Testis (tissue), 3 donors: ENCODE results near the gene IMMP2L. TPM values are rescaled to one million over a fixed set of nuclear protein-coding genes. Genes with fewer than 3 reads are reported as not detected.

ENCODE experiments used
- DNase-seq: peaks from one replicate; pipeline ENCODE4 v3.0.0-alpha.2; 2019
- H3K27ac ChIP-seq, 2 donors: fragments of 200-600 bp; sonication (generic); one replicate each; pipeline ENCODE4 v1.5.1; 2019
- H3K27me3 ChIP-seq: fragments of 200-600 bp; sonication (generic); one replicate; pipeline ENCODE4 v1.5.1; 2019
- H3K36me3 ChIP-seq: fragments of 200-600 bp; sonication (generic); one replicate; pipeline ENCODE4 v1.5.1; 2017; ENCODE audit warnings: low read depth; ENCODE audit errors: missing control alignments
- H3K4me1 ChIP-seq: fragments of 200-600 bp; sonication (generic); one replicate; pipeline ENCODE4 v1.5.1; 2019
- H3K4me3 ChIP-seq, 2 donors: fragments of 200-600 bp; sonication (generic); one replicate each; pipeline ENCODE4 v1.5.1; 2017 to 2019
- H3K9me3 ChIP-seq: fragments of 200-600 bp; sonication (generic); one replicate; pipeline ENCODE4 v1.5.1; 2017
- CTCF ChIP-seq, 3 experiments: fragments of 450-650 bp in 2 of 3; fragments of 200-600 bp in 1 of 3; sonication (generic) in 1 of 3; IDR thresholded peaks; one replicate each; pipeline ENCODE4 v1.5.1; 2016 to 2019; ENCODE audit warnings: antibody characterized with exemption in 3 of 3, mild to moderate bottlenecking in 2 of 3, moderate library complexity in 1 of 3
- POLR2A ChIP-seq: fragments of 450-650 bp; IDR thresholded peaks from one replicate; pipeline ENCODE4 v1.6.1; 2017; ENCODE audit warnings: antibody characterized with exemption, mild to moderate bottlenecking, moderate library complexity
- WGBS, 2 donors: methylation state at CpG; one replicate each; pipeline ENCODE4 v1.1.5; 2018; 5-methylcytosine and 5-hydroxymethylcytosine counted together
- intact Hi-C: fragments of 100-400 bp; cut with DNase I; formaldehyde crosslinking; loops from one replicate; pipeline ENCODE4 v1.15.1; 2023; ENCODE audit warnings: low total_unique reads
- polyA plus RNA-seq: library from polyadenylated mRNA; stranded (reverse); fragments of 350-450 nt; fragmentation: Illumina TruSeq; extraction: RNeasy Lipid Tissue Mini Kit (QIAGEN cat#74804); gene quantifications from one replicate; pipeline ENCODE4 v1.2.3, GENCODE V29; 2014; ENCODE audit warnings: low read depth, low replicate concordance; ENCODE audit not compliant: insufficient read depth
- total RNA-seq, 2 donors: library from RNA; depleted of rRNA; stranded (reverse); fragments of >200 nt; gene quantifications; one replicate each; pipeline ENCODE4 v1.2.3, GENCODE V29; 2016

The IMMP2L gene
- total and polyA plus RNA-seq, 3 donors from 2014 or later = 10.7 to 12.4 (median 11.2) TPM

- DNase-seq = no peak
Observed at GRCh38 chr7:111086532-111086931, 475.8 kb downstream of the IMMP2L start.

GRCh38 chr7:111085356-111085755 lies 476.9 kb downstream of the IMMP2L start:
- Histone ChIP-seq H3K4me3 (no peak overlapping the region), H3K27me3 (no peaks in the 10 kb centered on the region), H3K36me3 (no peaks in the 10 kb centered on the region), H3K27ac (no peak overlapping the region), H3K4me1 (no peaks in the 10 kb centered on the region), H3K9me3 (no peaks in the 10 kb centered on the region)
- no peak for TF ChIP-seq POLR2A
- DNase-seq = no peak
- intact Hi-C loops = no loop called here
- 92 to 96% methylated on average over 3 of the region's 3 CpGs for WGBS, 2 donors

More at GRCh38 chr7:111086532-111086931, 475.8 kb downstream of the IMMP2L start:
- no peaks in the 10 kb centered on the region for H3K36me3 ChIP-seq
- no peak overlapping the region for H3K4me3 ChIP-seq
- H3K27me3 ChIP-seq = no peaks in the 10 kb centered on the region
- no peaks in the 10 kb centered on the region for H3K4me1 ChIP-seq
- intact Hi-C loops = no loop called here
- TF ChIP-seq CTCF (IDR thresholded peaks at IDR 0.05) = no peak
- no peak overlapping the region for H3K27ac ChIP-seq
- H3K9me3 ChIP-seq = no peaks in the 10 kb centered on the region
- WGBS, 2 donors = 89 to 94% methylated on average over 2 of the region's 2 CpGs

GRCh38 chr7:111083413-111083812 lies 478.9 kb downstream of the IMMP2L start:
- no peak overlapping the region for H3K4me3 ChIP-seq
- TF ChIP-seq CTCF (IDR thresholded peaks at IDR 0.05) (no peak), POLR2A (no peak)
- H3K36me3 ChIP-seq = no peaks in the 10 kb centered on the region
- 79 to 87% methylated on average over 5 of the region's 5 CpGs for WGBS, 2 donors
- H3K27me3 ChIP-seq = no peaks in the 10 kb centered on the region
- H3K4me1 ChIP-seq = no peaks in the 10 kb centered on the region
- intact Hi-C loops = no loop called here
- H3K27ac ChIP-seq = no peak overlapping the region
- no peak for DNase-seq
- no peaks in the 10 kb centered on the region for H3K9me3 ChIP-seq

GRCh38 chr7:111082351-111082750 lies 479.9 kb downstream of the IMMP2L start:
- no peak for DNase-seq
- TF ChIP-seq CTCF (IDR thresholded peaks at IDR 0.05) = no peak
- no peak for TF ChIP-seq POLR2A
- Histone ChIP-seq H3K36me3 (no peaks in the 10 kb centered on the region), H3K4me3 (no peak overlapping the region), H3K27me3 (no peaks in the 10 kb centered on the region), H3K9me3 (no peaks in the 10 kb centered on the region), H3K27ac (no peak overlapping the region), H3K4me1 (no peaks in the 10 kb centered on the region)
- intact Hi-C loops = no loop called here
- 53 to 57% methylated on average over 4 of the region's 4 CpGs for WGBS, 2 donors

GRCh38 chr7:111081546-111082267 lies 480.6 kb downstream of the IMMP2L start:
- H3K36me3 ChIP-seq = no peaks in the 10 kb centered on the region
- H3K27ac ChIP-seq = no peak overlapping the region
- TF ChIP-seq CTCF (IDR thresholded peaks at IDR 0.05) (no peak), POLR2A (no peak)
- no peaks in the 10 kb centered on the region for H3K4me1 ChIP-seq
- H3K27me3 ChIP-seq = no peaks in the 10 kb centered on the region
- WGBS, 2 donors = 89 to 92% methylated on average over 4 of the region's 4 CpGs
- H3K4me3 ChIP-seq = no peak overlapping the region
- no peaks in the 10 kb centered on the region for H3K9me3 ChIP-seq
- DNase-seq = no peak
- intact Hi-C loops = no loop called here
